AG09319 (cell line): Measurements from ENCODE around the gene ASPN.

Source experiments
- DNase-seq: peaks from one replicate; pipeline ENCODE4 v3.0.0-alpha.2; 2010; ENCODE audit warnings: low read depth; ENCODE audit errors: extremely low read depth
- CTCF ChIP-seq: IDR thresholded peaks from 2 replicates; pipeline ENCODE4 v1.5.1; 2011; ENCODE audit warnings: low read depth, mild to moderate bottlenecking, inconsistent platforms, low read length, moderate library complexity

ASPN gene

GRCh38 chr9:92446536-92446935 lies 35.8 kb downstream of the ASPN start:
- TF ChIP-seq CTCF = no peak
- DNase-seq = no peak

- DNase-seq = no peak
- no peak for TF ChIP-seq CTCF
These were observed 37.5 kb downstream of the ASPN start for GRCh38 chr9:92444841-92445240.

- TF ChIP-seq CTCF = no peak
- DNase-seq = no peak
These were observed 41.6 kb downstream of the ASPN start for GRCh38 chr9:92440751-92441046.

- DNase-seq = no peak
These were observed 42.2 kb downstream of the ASPN start for GRCh38 chr9:92439921-92440750.

GRCh38 chr9:92438900-92439526 lies 43.3 kb downstream of the ASPN start:
- no peak for DNase-seq
- TF ChIP-seq CTCF = peak; percentile 24

More at GRCh38 chr9:92439921-92440750, 42.2 kb downstream of the ASPN start:
- TF ChIP-seq CTCF = no peak

GRCh38 chr9:92435263-92435662 lies 47.0 kb downstream of the ASPN start:
- DNase-seq = no peak
- TF ChIP-seq CTCF = no peak

GRCh38 chr9:92432972-92433548 lies 49.2 kb downstream of the ASPN start:
- DNase-seq = no peak
- TF ChIP-seq CTCF = no peak
